Measurements from ENCODE around the gene RPP25. TPM values are rescaled to one million over a fixed set of nuclear protein-coding genes. Genes with fewer than 3 reads are reported as not detected.
"Not testable (repeated sequence)": the region's sequence is repeated elsewhere in the genome, so short reads cannot be mapped to it uniquely, and the experiment has no call there.

RPP25 gene
- total RNA-seq, 1 donor from 2014 or later, result 17.7 TPM

- DNase-seq (ENCODE audit: low spot score), result no peak
- Mint-ChIP-seq H3K27ac (ENCODE audit: unreplicated experiment) (no peak overlapping the region), H3K27me3 (ENCODE audit: low read depth) (no peaks in the 10 kb centered on the region), H3K4me1 (ENCODE audit: low read depth) (no peaks in the 10 kb centered on the region), H3K9me3 (ENCODE audit: low read depth) (no peaks in the 10 kb centered on the region), H3K4me3 (ENCODE audit: unreplicated experiment) (no peak overlapping the region), H3K36me3 (ENCODE audit: low read depth) (peaks cover 25% of the 10 kb centered on the region)
- TF ChIP-seq CTCF (IDR thresholded peaks at IDR 0.05), result no peak
Observed at GRCh38 chr15:74924525-74924924, 32.0 kb downstream of the RPP25 start.

- Mint-ChIP-seq H3K27me3 (ENCODE audit: low read depth) (no peaks in the 10 kb centered on the region), H3K4me3 (ENCODE audit: unreplicated experiment) (no peak overlapping the region), H3K36me3 (ENCODE audit: low read depth) (peaks cover 34% of the 10 kb centered on the region), H3K27ac (ENCODE audit: unreplicated experiment) (no peak overlapping the region), H3K9me3 (ENCODE audit: low read depth) (no peaks in the 10 kb centered on the region), H3K4me1 (ENCODE audit: low read depth) (no peaks in the 10 kb centered on the region)
- DNase-seq (ENCODE audit: low spot score), result no peak
- no peak for TF ChIP-seq CTCF (IDR thresholded peaks at IDR 0.05)
Observed at GRCh38 chr15:74920456-74920855, 36.1 kb downstream of the RPP25 start.

- TF ChIP-seq CTCF (IDR thresholded peaks at IDR 0.05), result no peak
- Mint-ChIP-seq H3K4me3 (ENCODE audit: unreplicated experiment) (no peak overlapping the region), H3K36me3 (ENCODE audit: low read depth) (peaks cover 30% of the 10 kb centered on the region), H3K27ac (ENCODE audit: unreplicated experiment) (no peak overlapping the region), H3K27me3 (ENCODE audit: low read depth) (no peaks in the 10 kb centered on the region), H3K4me1 (ENCODE audit: low read depth) (no peaks in the 10 kb centered on the region), H3K9me3 (ENCODE audit: low read depth) (no peaks in the 10 kb centered on the region)
- DNase-seq (ENCODE audit: low spot score), result no peak
Observed at GRCh38 chr15:74917676-74918075, 38.9 kb downstream of the RPP25 start.

GRCh38 chr15:74913799-74914198 lies 42.8 kb downstream of the RPP25 start:
- H3K27me3 Mint-ChIP-seq (ENCODE audit: low read depth); H3K9me3 Mint-ChIP-seq (ENCODE audit: low read depth); H3K4me1 Mint-ChIP-seq (ENCODE audit: low read depth); DNase-seq (ENCODE audit: low spot score); H3K4me3 Mint-ChIP-seq (ENCODE audit: unreplicated experiment); H3K27ac Mint-ChIP-seq (ENCODE audit: unreplicated experiment): not testable (repeated sequence)
- peaks cover 14% of the 10 kb centered on the region for H3K36me3 Mint-ChIP-seq (ENCODE audit: low read depth)

- H3K4me3 Mint-ChIP-seq (ENCODE audit: unreplicated experiment), result no peak overlapping the region
Observed at GRCh38 chr15:74913041-74913440, 43.5 kb downstream of the RPP25 start.

More at GRCh38 chr15:74913041-74913440, 43.5 kb downstream of the RPP25 start:
- no peaks in the 10 kb centered on the region for H3K27me3 Mint-ChIP-seq (ENCODE audit: low read depth)
- no peaks in the 10 kb centered on the region for H3K4me1 Mint-ChIP-seq (ENCODE audit: low read depth)
- H3K36me3 Mint-ChIP-seq (ENCODE audit: low read depth), result peaks cover 9% of the 10 kb centered on the region
- H3K27ac Mint-ChIP-seq (ENCODE audit: unreplicated experiment), result peak overlapping the region; percentile 49
- TF ChIP-seq CTCF (IDR thresholded peaks at IDR 0.05), result no peak
- no peaks in the 10 kb centered on the region for H3K9me3 Mint-ChIP-seq (ENCODE audit: low read depth)
- no peak for DNase-seq (ENCODE audit: low spot score)
